ENCODE measurements around the gene CHN2.

- TF ChIP-seq POLR2A (IDR thresholded peaks at IDR 0.05; ENCODE audit: low read depth, low read length) (no peak), POLR2AphosphoS5 (IDR thresholded peaks at IDR 0.05; ENCODE audit: low read depth, low read length) (no peak)
Observed at GRCh38 chr7:29329686-29330085, 135.1 kb downstream of the CHN2 start.
